GM10248 (cell line): ENCODE results near the gene GABARAPL1.

ENCODE experiments used
- CTCF ChIA-PET: fragments of 300-600 bp; sonication (Branson Sonifier 250); formaldehyde crosslinking; extraction: SDS; loops from one replicate; lab custom pipeline; 2021; ENCODE audit warnings: antibody characterized with exemption; lab: Yijun Ruan, JAX
- POLR2A ChIA-PET: fragments of 350-650 bp; sonication (Branson Sonifier 250); formaldehyde crosslinking; extraction: SDS; loops from one replicate; lab custom pipeline; 2020; ENCODE audit warnings: antibody characterized with exemption; lab: Yijun Ruan, JAX
- DNase-seq: peaks from one replicate; pipeline ENCODE4 v3.0.0; 2012; ENCODE audit errors: extremely low spot score
- CTCF ChIP-seq: IDR thresholded peaks from 2 replicates; pipeline ENCODE4 v1.5.1; 2012; ENCODE audit warnings: mild to moderate bottlenecking, low read depth; ENCODE audit errors: extremely low read depth, missing control alignments, control extremely low read depth

The GABARAPL1 gene

DNA sequence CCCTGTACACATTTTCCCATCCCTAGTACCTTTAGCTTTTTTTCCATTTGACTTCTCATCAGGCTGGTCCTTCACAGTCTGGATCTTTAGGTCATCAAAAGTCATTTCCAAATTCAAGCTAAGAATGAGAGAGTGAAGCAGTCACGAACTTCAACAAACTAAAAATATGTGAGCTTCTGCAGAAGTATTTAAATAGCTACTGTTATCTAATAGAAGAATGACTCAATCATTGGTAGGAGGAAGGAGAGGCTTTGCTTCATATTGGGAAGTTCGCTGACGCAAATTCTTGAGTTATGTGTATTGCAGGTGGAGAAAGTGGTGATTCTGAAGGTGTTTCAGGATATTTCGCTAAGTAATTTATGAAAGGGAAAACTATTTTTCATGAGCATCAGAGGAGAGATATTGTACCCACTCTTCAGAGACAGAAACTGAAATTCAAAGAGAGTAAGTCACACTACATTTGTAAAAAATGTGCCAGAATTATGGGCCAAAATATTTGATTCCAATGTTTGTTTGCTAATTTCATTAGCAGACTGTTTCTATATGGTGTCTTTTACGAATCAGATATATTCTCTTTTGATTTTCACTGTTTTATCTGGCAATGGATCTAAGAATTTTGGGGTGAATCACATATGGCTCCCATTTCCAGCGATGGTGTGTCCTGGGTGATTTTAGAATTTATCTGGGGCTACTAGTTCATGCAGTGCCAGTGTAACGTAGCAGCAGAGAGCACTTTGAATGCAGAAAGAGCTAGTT lies 40.5 kb upstream of the GABARAPL1 start, which contains the start of gene OLR1:
Gene OLR1 (minus strand): TSS at position 160 of the 756 bp plus-strand sequence. CDS start 55 bp downstream, at position 105.
- CTCF ChIA-PET, result interaction anchor here (0.6 to 3.3 kb wide), 4 partner anchors 12 to 358 kb away, joined by 3 to 17 read pairs (median 5); no protein-coding TSS in a partner anchor
- POLR2A ChIA-PET, result no interaction called here
- DNase-seq, result no peak
- TF ChIP-seq CTCF, result no peak

DNA sequence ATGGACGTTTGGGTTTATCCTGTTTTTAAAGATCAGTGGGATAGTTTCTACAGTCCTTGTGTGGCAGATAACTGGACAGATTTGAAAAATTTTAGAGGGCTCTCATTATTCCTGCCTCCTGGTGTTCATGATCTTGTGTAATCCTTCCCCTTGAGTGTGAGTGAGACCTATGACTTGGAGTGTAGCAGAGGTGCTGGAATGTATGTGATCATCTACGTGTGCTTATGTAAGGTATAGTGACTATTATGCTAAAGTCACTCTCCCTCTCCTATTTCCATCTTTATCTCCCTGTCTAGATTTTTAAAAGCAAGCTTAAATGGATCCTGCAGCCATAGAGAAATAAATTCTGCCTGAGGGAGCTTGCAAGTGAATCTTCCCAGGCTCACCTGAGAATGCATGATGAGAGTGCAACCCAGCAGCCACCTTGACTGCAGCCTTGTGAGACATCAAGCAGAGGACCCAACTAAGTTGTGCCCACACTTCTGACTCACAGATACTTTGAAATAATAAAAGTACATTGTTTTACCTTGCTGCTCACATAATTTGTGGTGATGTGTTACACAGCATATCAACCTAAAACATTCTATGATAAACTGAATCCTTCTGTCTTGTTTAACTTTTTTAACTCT lies 37.6 kb upstream of the GABARAPL1 start:
- POLR2A ChIA-PET, result no interaction called here
- TF ChIP-seq CTCF, result no peak
- CTCF ChIA-PET, result interaction anchor here (1.3 to 1.5 kb wide), 3 partner anchors 21 to 485 kb away, joined by 3 to 4 read pairs (median 4); no protein-coding TSS in a partner anchor
- no peak for DNase-seq

- no peak for DNase-seq
- no peak for TF ChIP-seq CTCF
- CTCF ChIA-PET, result interaction anchor here (1.1 to 1.5 kb wide), 3 partner anchors 14 to 484 kb away, joined by 3 to 4 read pairs (median 4); no protein-coding TSS in a partner anchor
- POLR2A ChIA-PET, result no interaction called here
These were observed 36.6 kb upstream of the GABARAPL1 start for GRCh38 chr12:10175846-10176636.

- ChIA-PET POLR2A (no interaction called here), CTCF (no interaction called here)
- TF ChIP-seq CTCF, result no peak
- DNase-seq, result no peak
These were observed 33.9 kb upstream of the GABARAPL1 start, which contains the start of gene TMEM52B for GRCh38 chr12:10178821-10179220. TMEM52B (plus strand) TSS chr12:10179032; CDS start chr12:10179575, 543 bp downstream.

- TF ChIP-seq CTCF, result no peak
- ChIA-PET POLR2A (no interaction called here), CTCF (no interaction called here)
- no peak for DNase-seq
These were observed 32.9 kb upstream of the GABARAPL1 start for GRCh38 chr12:10179776-10180181.
